HEK293T (cell line): ENCODE data around the gene NCOA7.

Experiments
- BHLHE40 ChIP-seq: fragments of 450-650 bp; IDR thresholded peaks from 2 replicates; pipeline ENCODE4 v1.6.1; 2016; ENCODE audit warnings: mild to moderate bottlenecking, moderate library complexity, borderline replicate concordance
- ELF4 ChIP-seq: fragments of 450-650 bp; IDR thresholded peaks from 2 replicates; pipeline ENCODE4 v1.6.1; 2017; ENCODE audit warnings: antibody characterized with exemption
- FOXA1 ChIP-seq: fragments of 450-650 bp; IDR thresholded peaks from 2 replicates; pipeline ENCODE4 v1.6.1; 2016; ENCODE audit warnings: mild to moderate bottlenecking
- FOXK2 ChIP-seq: fragments of 450-650 bp; IDR thresholded peaks from 2 replicates; pipeline ENCODE4 v1.6.1; 2016; ENCODE audit warnings: mild to moderate bottlenecking
- FOXM1 ChIP-seq: fragments of 450-650 bp; IDR thresholded peaks from 2 replicates; pipeline ENCODE4 v1.6.1; 2017; ENCODE audit warnings: mild to moderate bottlenecking, borderline replicate concordance
- HDGF ChIP-seq: fragments of 450-650 bp; IDR thresholded peaks from 2 replicates; pipeline ENCODE4 v1.6.1; 2017; ENCODE audit warnings: antibody characterized with exemption, borderline replicate concordance
- L3MBTL2 ChIP-seq: fragments of 450-650 bp; conservative IDR thresholded peaks from 2 replicates; pipeline ENCODE4 v1.6.1; 2016; ENCODE audit warnings: mild to moderate bottlenecking
- NFRKB ChIP-seq: fragments of 450-650 bp; IDR thresholded peaks from 2 replicates; pipeline ENCODE4 v1.6.1; 2016; ENCODE audit warnings: mild to moderate bottlenecking, moderate library complexity
- SP1 ChIP-seq: fragments of 450-650 bp; IDR thresholded peaks from 2 replicates; pipeline ENCODE4 v1.6.1; 2017
- SUZ12 ChIP-seq: fragments of 450-650 bp; IDR thresholded peaks from 2 replicates; pipeline ENCODE4 v1.6.1; 2016; ENCODE audit warnings: mild to moderate bottlenecking
- ZNF384 ChIP-seq: fragments of 450-650 bp; IDR thresholded peaks from 2 replicates; pipeline ENCODE4 v1.6.1; 2016

DNA sequence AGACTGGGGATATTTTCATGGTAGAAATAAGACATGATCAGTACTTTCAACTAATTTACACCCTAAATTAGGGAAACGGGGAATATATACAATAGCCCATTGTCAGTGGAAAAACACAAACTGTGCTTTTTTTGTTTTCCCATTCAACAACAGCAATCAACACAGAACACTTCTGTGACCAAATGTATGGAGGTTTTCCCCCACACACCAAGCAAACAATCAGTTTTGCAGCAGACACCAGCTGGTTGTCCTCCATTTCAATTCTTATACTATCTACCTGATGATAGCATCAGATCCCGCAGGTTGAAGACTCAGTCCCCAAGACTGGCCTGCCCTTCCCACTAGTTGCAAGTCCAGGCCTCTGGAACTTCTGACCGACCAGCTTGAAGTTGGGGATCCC lies 170.4 kb downstream of the NCOA7 start:
- TF ChIP-seq L3MBTL2, result no peak
- TF ChIP-seq FOXK2, result no peak
- no peak for TF ChIP-seq FOXM1
- TF ChIP-seq SP1, result no peak
- no peak for TF ChIP-seq NFRKB
- TF ChIP-seq BHLHE40, result no peak
- no peak for TF ChIP-seq ELF4
- TF ChIP-seq SUZ12, result no peak
- no peak for TF ChIP-seq ZNF384
- no peak for TF ChIP-seq HDGF
- no peak for TF ChIP-seq FOXA1
